Neuronal stem cell (in vitro differentiated cells): ENCODE results near the gene PGK2.

Source experiments
- DNase-seq: peaks from one replicate; pipeline ENCODE4 v3.0.0-alpha.2; 2013; ENCODE audit warnings: low spot score
- H2AFZ ChIP-seq: one replicate; pipeline ENCODE4 v1.6.1; 2013; ENCODE audit warnings: mild to moderate bottlenecking, low read length, inconsistent platforms
- H2AK5ac ChIP-seq: 2 replicates; pipeline ENCODE4 v1.6.1; 2013; ENCODE audit warnings: low read depth, mild to moderate bottlenecking, inconsistent platforms, low read length, moderate library complexity, mixed read lengths
- H2BK120ac ChIP-seq: 2 replicates; pipeline ENCODE4 v1.6.1; 2013; ENCODE audit warnings: low read depth, mild to moderate bottlenecking, inconsistent platforms, low read length, moderate library complexity, mixed read lengths
- H2BK12ac ChIP-seq: one replicate; pipeline ENCODE4 v1.6.1; 2013; ENCODE audit warnings: low read length, inconsistent platforms
- H2BK15ac ChIP-seq: 2 replicates; pipeline ENCODE4 v1.6.1; 2013; ENCODE audit warnings: mild to moderate bottlenecking, low read length, inconsistent platforms, mixed read lengths
- H2BK5ac ChIP-seq: one replicate; pipeline ENCODE4 v1.6.1; 2013; ENCODE audit warnings: inconsistent platforms, mild to moderate bottlenecking, low read length, moderate library complexity
- H3K14ac ChIP-seq: one replicate; pipeline ENCODE4 v1.6.1; 2013; ENCODE audit warnings: low read length, inconsistent platforms
- H3K18ac ChIP-seq: 2 replicates; pipeline ENCODE4 v1.6.1; 2013; ENCODE audit warnings: low read length, inconsistent platforms
- H3K23ac ChIP-seq: 2 replicates; pipeline ENCODE4 v1.6.1; 2013; ENCODE audit warnings: low read depth, mild to moderate bottlenecking, mixed read lengths, low read length, inconsistent platforms; ENCODE audit not compliant: poor library complexity
- H3K27ac ChIP-seq: replicated peaks from 3 replicates; pipeline ENCODE4 v1.5.1; 2013; ENCODE audit warnings: low read length, inconsistent platforms
- H3K27me3 ChIP-seq, 3 experiments: 2 replicates each; pipeline ENCODE4 v1.6.1; 2013; ENCODE audit warnings: low read length in 3 of 3, mild to moderate bottlenecking in 2 of 3, inconsistent platforms in 1 of 3, low read depth in 1 of 3, mixed read lengths in 1 of 3, moderate library complexity in 1 of 3; ENCODE audit not compliant: control insufficient read depth in 3 of 3, insufficient read depth in 3 of 3
- H3K36me3 ChIP-seq, 2 donors: replicated peaks in 1 of 2; 2 replicates each; pipeline ENCODE4 v1.6.1; 2013; ENCODE audit warnings: low read length in 2 of 2; ENCODE audit not compliant: control insufficient read depth in 2 of 2, insufficient read depth in 2 of 2
- H3K4ac ChIP-seq: 2 replicates; pipeline ENCODE4 v1.6.1; 2013; ENCODE audit warnings: inconsistent platforms, mild to moderate bottlenecking, low read length, moderate library complexity
- H3K4me1 ChIP-seq, 2 donors: 1 replicate in 1 of 2; 2 replicates in 1 of 2; pipeline ENCODE4 v1.6.1; 2013; ENCODE audit warnings: low read length in 2 of 2, low read depth in 1 of 2; ENCODE audit not compliant: control insufficient read depth in 2 of 2, insufficient read depth in 1 of 2
- H3K4me2 ChIP-seq: one replicate; pipeline ENCODE4 v1.6.1; 2013; ENCODE audit warnings: mild to moderate bottlenecking, low read length, inconsistent platforms; ENCODE audit not compliant: insufficient read depth, poor library complexity, severe bottlenecking
- H3K4me3 ChIP-seq, 2 donors: 2 replicates each; pipeline ENCODE4 v1.5.1; 2013; ENCODE audit warnings: low read length in 2 of 2, mild to moderate bottlenecking in 2 of 2, inconsistent platforms in 1 of 2, moderate library complexity in 1 of 2
- H3K79me1 ChIP-seq: one replicate; pipeline ENCODE4 v1.6.1; 2013; ENCODE audit warnings: low read depth, mild to moderate bottlenecking, inconsistent platforms, low read length, moderate library complexity
- H3K9ac ChIP-seq: one replicate; pipeline ENCODE4 v1.6.1; 2013; ENCODE audit warnings: mild to moderate bottlenecking, low read depth, low read length, inconsistent platforms; ENCODE audit not compliant: poor library complexity
- H3K9me3 ChIP-seq, 2 donors: replicated peaks in 1 of 2; 2 replicates each; pipeline versions ENCODE3 to v1.6.1; 2013; ENCODE audit warnings: low read length in 2 of 2, mild to moderate bottlenecking in 2 of 2, inconsistent platforms in 1 of 2, low read depth in 1 of 2, mixed read lengths in 1 of 2, moderate library complexity in 1 of 2; ENCODE audit not compliant: control insufficient read depth in 2 of 2, insufficient read depth in 1 of 2
- H4K8ac ChIP-seq: one replicate; pipeline ENCODE4 v1.6.1; 2013; ENCODE audit warnings: low read depth, mild to moderate bottlenecking, inconsistent platforms, low read length, moderate library complexity
- H4K91ac ChIP-seq: one replicate; pipeline ENCODE4 v1.6.1; 2013; ENCODE audit warnings: low read length, low read depth, mild to moderate bottlenecking, inconsistent platforms; ENCODE audit not compliant: poor library complexity
- WGBS, 2 donors: extraction: QIAGEN DNeasy Blood & Tissue Kit; methylation state at CpG; one replicate each; pipeline ENCODE4 v1.1.7; 2013; ENCODE audit warnings: missing lambda C conversion rate in 2 of 2, mixed read lengths in 1 of 2; ENCODE audit not compliant: insufficient read length in 2 of 2, insufficient replicate concordance in 1 of 2; ENCODE audit errors: extremely low coverage in 2 of 2; 5-methylcytosine and 5-hydroxymethylcytosine counted together

Gene PGK2

GRCh38 chr6:49815166-49815565, 28.1 kb upstream of the PGK2 start:
- no peak overlapping the region for H2AFZ ChIP-seq
- no peak overlapping the region for H3K23ac ChIP-seq
- no peak overlapping the region for H3K9ac ChIP-seq
- no peak overlapping the region for H2BK15ac ChIP-seq
- no peak overlapping the region for H2BK5ac ChIP-seq
- H4K8ac ChIP-seq: no peak overlapping the region
- no peaks in the 10 kb centered on the region for H3K27me3 ChIP-seq
- H3K79me1 ChIP-seq: no peaks in the 10 kb centered on the region
- no peak overlapping the region for H2BK12ac ChIP-seq
- H2AK5ac ChIP-seq: no peak overlapping the region
- H3K14ac ChIP-seq: no peak overlapping the region
- no peaks in the 10 kb centered on the region for H3K9me3 ChIP-seq
- no peak overlapping the region for H4K91ac ChIP-seq
- no peak overlapping the region for H2BK120ac ChIP-seq
- no peak overlapping the region for H3K4me2 ChIP-seq
- H3K36me3 ChIP-seq: no peaks in the 10 kb centered on the region
- H3K4ac ChIP-seq: no peak overlapping the region
- H3K18ac ChIP-seq: no peak overlapping the region
- no peak overlapping the region for H3K4me3 ChIP-seq
- no peaks in the 10 kb centered on the region for H3K4me1 ChIP-seq
- H3K27ac ChIP-seq: no peak overlapping the region
- no CpG with 5 or more reads among the region's 2 CpGs for WGBS, 2 donors
- no peak for DNase-seq

- Histone ChIP-seq H2BK120ac (no peak overlapping the region), H2BK5ac (no peak overlapping the region), H3K27ac (no peak overlapping the region), H3K18ac (no peak overlapping the region), H3K4me3 (no peak overlapping the region), H4K8ac (no peak overlapping the region), H3K4me1 (no peaks in the 10 kb centered on the region), H3K36me3 (no peaks in the 10 kb centered on the region), H3K14ac (no peak overlapping the region), H2AFZ (no peak overlapping the region), H3K9ac (no peak overlapping the region), H3K79me1 (no peaks in the 10 kb centered on the region), H4K91ac (no peak overlapping the region), H3K9me3 (no peaks in the 10 kb centered on the region), H2BK15ac (no peak overlapping the region), H2AK5ac (no peak overlapping the region), H3K4ac (no peak overlapping the region), H2BK12ac (no peak overlapping the region), H3K27me3 (no peaks in the 10 kb centered on the region), H3K4me2 (no peak overlapping the region), H3K23ac (no peak overlapping the region)
- no peak for DNase-seq
- WGBS, 2 donors: no CpG with 5 or more reads among the region's 2 CpGs
These were observed 26.2 kb upstream of the PGK2 start for GRCh38 chr6:49813248-49813647.

GRCh38 chr6:49806145-49806544, 19.1 kb upstream of the PGK2 start:
- Histone ChIP-seq H3K79me1 (no peaks in the 10 kb centered on the region), H3K4me2 (no peak overlapping the region), H3K27ac (no peak overlapping the region), H2BK5ac (no peak overlapping the region), H3K9ac (no peak overlapping the region), H4K8ac (no peak overlapping the region), H2AFZ (no peak overlapping the region), H2BK12ac (no peak overlapping the region), H3K14ac (no peak overlapping the region), H2BK15ac (no peak overlapping the region), H2BK120ac (no peak overlapping the region), H3K9me3 (no peaks in the 10 kb centered on the region), H3K27me3 (no peaks in the 10 kb centered on the region), H2AK5ac (no peak overlapping the region), H3K18ac (no peak overlapping the region), H3K36me3 (no peaks in the 10 kb centered on the region), H4K91ac (no peak overlapping the region), H3K23ac (no peak overlapping the region), H3K4ac (no peak overlapping the region), H3K4me3 (no peak overlapping the region), H3K4me1 (no peaks in the 10 kb centered on the region)
- no CpG with 5 or more reads among the region's 4 CpGs for WGBS, 2 donors
- no peak for DNase-seq

GRCh38 chr6:49805246-49805645, 18.2 kb upstream of the PGK2 start:
- no peak overlapping the region for H3K27ac ChIP-seq
- no peaks in the 10 kb centered on the region for H3K36me3 ChIP-seq
- H3K4me2 ChIP-seq: no peak overlapping the region
- H2AFZ ChIP-seq: no peak overlapping the region
- WGBS, 2 donors: no CpG with 5 or more reads among the region's 3 CpGs
- H3K4ac ChIP-seq: no peak overlapping the region
- H3K4me1 ChIP-seq: no peaks in the 10 kb centered on the region
- no peak overlapping the region for H2BK15ac ChIP-seq
- H2BK120ac ChIP-seq: no peak overlapping the region
- no peak for DNase-seq
- no peak overlapping the region for H3K18ac ChIP-seq
- H2AK5ac ChIP-seq: no peak overlapping the region
- H3K23ac ChIP-seq: no peak overlapping the region
- H3K4me3 ChIP-seq: no peak overlapping the region
- no peak overlapping the region for H3K9ac ChIP-seq
- no peak overlapping the region for H2BK5ac ChIP-seq
- no peaks in the 10 kb centered on the region for H3K9me3 ChIP-seq
- no peaks in the 10 kb centered on the region for H3K79me1 ChIP-seq
- H4K8ac ChIP-seq: no peak overlapping the region
- no peak overlapping the region for H4K91ac ChIP-seq
- H3K14ac ChIP-seq: no peak overlapping the region
- no peak overlapping the region for H2BK12ac ChIP-seq
- no peaks in the 10 kb centered on the region for H3K27me3 ChIP-seq
